K562 (cell line): ENCODE results near the gene FGG. TPM values are rescaled to one million over a fixed set of nuclear protein-coding genes. Genes with fewer than 3 reads are reported as not detected.

Experiments
- ATAC-seq: fragments of 200-7000 bp; cut with Tn5 transposase; 3 replicates; pipeline ENCODE4 v1.9.1; 2020; ENCODE audit warnings: moderate library complexity
- BruUV-seq: library from RNA; stranded (reverse); fragments of 400-500 nt; replicated peaks from 2 replicates; lab custom pipeline; 2021; lab: Mats Ljungman, UMichigan
- CTCF ChIA-PET: fragments of 300-600 bp; formaldehyde crosslinking; extraction: SDS; loops from one replicate; lab custom pipeline; 2021; ENCODE audit warnings: low intra/inter-chr PET ratio; lab: Yijun Ruan, JAX
- POLR2A ChIA-PET: fragments of 300-600, 350-650 bp; sonication (Branson Sonifier 250); formaldehyde crosslinking; extraction: SDS; loops from one replicate; lab custom pipeline; 2021; ENCODE audit warnings: antibody characterized with exemption, inconsistent platforms; lab: Yijun Ruan, JAX
- DNase-seq, 4 experiments: peaks; one replicate each; pipeline versions ENCODE4 v3.0.0 to v3.0.0-alpha.2; 2011 to 2018; ENCODE audit warnings: low spot score in 3 of 4, mixed read lengths in 3 of 4; ENCODE audit errors: extremely low read depth in 1 of 4
- FAIRE-seq: peaks from 2 replicates; lab custom pipeline; 2011; peaks lifted over from hg19 to GRCh38; lab: Jason Lieb, UNC
- H2AFZ ChIP-seq: 2 replicates; pipeline ENCODE4 v1.6.0; 2011; ENCODE audit warnings: low read depth, low read length, control low read depth, inconsistent platforms
- H3K27ac ChIP-seq: fragments of 200-600 bp; 3 replicates; pipeline ENCODE4 v1.8.0; 2011; ENCODE audit warnings: low read depth, mild to moderate bottlenecking, control low read depth, inconsistent platforms, low read length, moderate library complexity, mixed read lengths; ENCODE audit errors: extremely low read depth
- H3K27me3 ChIP-seq, 2 experiments: fragments of 300-600 bp in 1 of 2; 2 replicates in 1 of 2; 3 replicates in 1 of 2; pipeline versions ENCODE4 v1.6.0 to v1.8.0; 2011; ENCODE audit warnings: inconsistent platforms in 2 of 2, low read length in 2 of 2, mild to moderate bottlenecking in 1 of 2, mixed read lengths in 1 of 2, moderate library complexity in 1 of 2; ENCODE audit not compliant: control insufficient read depth in 2 of 2, insufficient read depth in 2 of 2
- H3K36me3 ChIP-seq: fragments of 300-600 bp; 3 replicates; pipeline ENCODE4 v1.8.0; 2011; ENCODE audit warnings: mild to moderate bottlenecking, low read length, inconsistent platforms; ENCODE audit not compliant: control insufficient read depth, insufficient read depth
- H3K4me1 ChIP-seq, 2 experiments: fragments of 200-600 bp in 1 of 2; replicated peaks in 1 of 2; 2 replicates in 1 of 2; 3 replicates in 1 of 2; pipeline versions ENCODE4 v1.5.1 to v1.8.0; 2011; ENCODE audit warnings: inconsistent platforms in 2 of 2, low read length in 2 of 2, mild to moderate bottlenecking in 1 of 2, mixed read lengths in 1 of 2, moderate library complexity in 1 of 2; ENCODE audit not compliant: control insufficient read depth in 2 of 2, insufficient read depth in 2 of 2
- H3K4me2 ChIP-seq: 2 replicates; pipeline ENCODE4 v1.6.1; 2011; ENCODE audit warnings: low read length, control low read depth, inconsistent platforms, mixed read lengths; ENCODE audit not compliant: insufficient read depth
- H3K4me3 ChIP-seq: fragments of 200-600 bp; sonication (generic), shearing (Covaris generic); 2 replicates; pipeline ENCODE4 v1.5.1; 2016; ENCODE audit warnings: control low read depth, inconsistent platforms
- H3K79me2 ChIP-seq: fragments of 200-600 bp; 3 replicates; pipeline ENCODE4 v1.8.0; 2011; ENCODE audit warnings: low read length, inconsistent platforms; ENCODE audit not compliant: control insufficient read depth, insufficient read depth
- H3K9ac ChIP-seq, 2 experiments: 2 replicates each; pipeline versions ENCODE4 v1.6.0 to v1.6.1; 2011; ENCODE audit warnings: low read depth in 2 of 2, low read length in 2 of 2, control low read depth in 1 of 2, inconsistent platforms in 1 of 2, mild to moderate bottlenecking in 1 of 2, mixed read lengths in 1 of 2; ENCODE audit not compliant: insufficient read depth in 1 of 2
- H3K9me1 ChIP-seq: one replicate; pipeline ENCODE4 v1.6.0; 2011; ENCODE audit warnings: inconsistent platforms, mild to moderate bottlenecking, low read length, moderate library complexity; ENCODE audit not compliant: control insufficient read depth, insufficient read depth
- H3K9me3 ChIP-seq: replicated peaks from 2 replicates; pipeline ENCODE4 v1.5.1; 2011; ENCODE audit warnings: low read depth, low read length, inconsistent platforms; ENCODE audit not compliant: control insufficient read depth, insufficient read depth
- H4K20me1 ChIP-seq: replicated peaks from 2 replicates; pipeline ENCODE4 v1.6.1; 2011; ENCODE audit warnings: low read length, inconsistent platforms, mixed read lengths; ENCODE audit not compliant: control insufficient read depth, insufficient read depth
- ESRRB ChIP-seq: fragments of 250-450 bp; sonication (Bioruptor Pico); IDR thresholded peaks from 2 replicates; pipeline ENCODE4 v1.5.0; 2020; ENCODE audit warnings: mild to moderate bottlenecking, moderate library complexity, borderline replicate concordance
- NFIC ChIP-seq: fragments of 450-650 bp; IDR thresholded peaks from 2 replicates; pipeline ENCODE4 v1.6.1; 2017; ENCODE audit warnings: mild to moderate bottlenecking, inconsistent platforms
- TEAD4 ChIP-seq, 2 experiments: sonication (generic) in 1 of 2; formaldehyde crosslinking in 1 of 2; IDR thresholded peaks; 2 replicates each; pipeline versions ENCODE4 v1.6.1 to v1.8.0; 2012 to 2022; ENCODE audit warnings: borderline replicate concordance in 1 of 2, inconsistent platforms in 1 of 2, low read length in 1 of 2, mild to moderate bottlenecking in 1 of 2, missing genetic modification reagents in 1 of 2
- ZNF165 ChIP-seq: fragments of 250-450 bp; sonication (Bioruptor Pico); IDR thresholded peaks from 2 replicates; pipeline ENCODE4 v1.4.0; 2020; ENCODE audit warnings: borderline replicate concordance
- ZNF347 ChIP-seq: fragments of 450-650 bp; formaldehyde crosslinking; IDR thresholded peaks from 2 replicates; pipeline ENCODE4 v1.4.0; 2020; ENCODE audit warnings: low read depth, mild to moderate bottlenecking, moderate library complexity
- ZNF717 ChIP-seq: fragments of 250-450 bp; sonication (Bioruptor Pico); IDR thresholded peaks from 2 replicates; pipeline ENCODE4 v1.5.0; 2021
- WGBS: fragments of 100-300 bp; shearing (Covaris generic); methylation state at CpG from one replicate; pipeline ENCODE4 v1.1.6; 2016; ENCODE audit warnings: low coverage, mixed read lengths; ENCODE audit not compliant: insufficient coverage; ENCODE audit errors: missing lambda C conversion rate; 5-methylcytosine and 5-hydroxymethylcytosine counted together
- in situ Hi-C: fragments of 300-500 bp; cut with MboI; formaldehyde crosslinking; loops from 4 replicates; pipeline ENCODE4 v1.15.0; 2018; ENCODE audit warnings: inconsistent platforms, mixed read lengths
- intact Hi-C: fragments of 100-400 bp; cut with micrococcal nuclease; formaldehyde crosslinking; loops from 2 replicates; pipeline ENCODE4 v1.14.2; 2022
- polyA plus RNA-seq, 8 experiments: library from polyadenylated mRNA; depleted of rRNA in 4 of 8; stranded (reverse) in 5 of 8; unstranded in 3 of 8; fragments of >200 nt; fragmentation: Nextera tagmentation in 2 of 8; fragmentation: Illumina TruSeq in 1 of 8; extraction: Ambion mirVana in 2 of 8; extraction: Trizol in 1 of 8; gene quantifications; 2 replicates each; pipeline versions ENCODE4 v1.2.1 to v1.2.3, GENCODE V29; 2011 to 2014; ENCODE audit warnings: inconsistent platforms in 1 of 8, missing spikeins in 1 of 8
- total RNA-seq, 7 experiments: library from RNA; depleted of rRNA in 6 of 7; stranded (reverse); fragments of >200 nt in 6 of 7; fragmentation: Illumina TruSeq in 2 of 7; extraction: Trizol in 2 of 7; gene quantifications; 2 replicates each; pipeline versions ENCODE4 v1.2.1 to v1.2.3, GENCODE V29; 2011 to 2021; ENCODE audit warnings: low replicate concordance in 1 of 7

The FGG gene
- total and polyA plus RNA-seq, 9 of the 15 experiments (the other 6 are each of a cell fraction or from before 2014, with no cell fraction given) = 0.08 to 2.2 (median 0.33) TPM; not detected in 2

GRCh38 chr4:154616287-154616686, 3.8 kb upstream of the FGG start:
- no peak for ATAC-seq
- WGBS = 0% methylated on average over 4 of the region's 4 CpGs

GRCh38 chr4:154615211-154615610, 2.8 kb upstream of the FGG start:
- Histone ChIP-seq H3K27ac (no peak overlapping the region), H3K4me1 (no peaks in the 10 kb centered on the region), H2AFZ (no peak overlapping the region), H3K9ac (no peak overlapping the region), H3K4me2 (no peak overlapping the region), H3K9me3 (no peaks in the 10 kb centered on the region), H3K9me1 (no peaks in the 10 kb centered on the region), H3K27me3 (0 out of 5 replicates have a peak, but pooled peaks cover 0 to 2% of the 10 kb centered on the region in 2 experiments), H3K79me2 (no peaks in the 10 kb centered on the region), H3K36me3 (no peaks in the 10 kb centered on the region), H4K20me1 (no peaks in the 10 kb centered on the region), H3K4me3 (no peak overlapping the region)
- TF ChIP-seq ZNF165 (CRISPR knock-in tag) (no peak), ESRRB (CRISPR knock-in tag) (no peak)
- intact Hi-C loops (loop anchor here (10.0 kb wide), 1 partner anchor 840 kb away; no protein-coding TSS in a partner anchor), in situ Hi-C loops (loop anchor here (5.0 kb wide), 1 partner anchor 63 kb away; the partner anchor contains the start of gene PLRG1)
- FAIRE-seq (no peak), DNase-seq (no peak), ATAC-seq (no peak)
- no TSS peak for BruUV-seq
- POLR2A ChIA-PET = no interaction called here
- WGBS = 0% methylated on average over 1 of the region's 1 CpG
- CTCF ChIA-PET = no interaction called here

More at GRCh38 chr4:154616287-154616686, 3.8 kb upstream of the FGG start:
- intact Hi-C loops = loop anchor here (10.0 kb wide), 1 partner anchor 841 kb away; no protein-coding TSS in a partner anchor
- TF ChIP-seq ZNF347 (CRISPR knock-in tag) (no peak), ZNF717 (CRISPR knock-in tag) (no peak), NFIC (peak; percentile 43; the same call in 1 of the 2 replicates), TEAD4 (IDR thresholded peaks at IDR 0.05; ENCODE audit: low read length) (no peak), TEAD4 (CRISPR knock-in tag; IDR thresholded peaks at IDR 0.05; ENCODE audit: borderline replicate concordance) (no peak)
- no peaks in the 10 kb centered on the region for H3K9me1 ChIP-seq
- H3K4me1 ChIP-seq = no peaks in the 10 kb centered on the region
- CTCF ChIA-PET = no interaction called here
- FAIRE-seq = no peak
- in situ Hi-C loops = loop anchor here (5.0 kb wide), 1 partner anchor 64 kb away; the partner anchor contains the start of gene PLRG1
- H2AFZ ChIP-seq = no peak overlapping the region
- H3K79me2 ChIP-seq = no peaks in the 10 kb centered on the region
- H3K27me3 ChIP-seq = 0 out of 5 replicates have a peak, but pooled peaks cover 0 to 4% of the 10 kb centered on the region in 2 experiments
- no peak overlapping the region for H3K9ac ChIP-seq
- POLR2A ChIA-PET = no interaction called here
- H3K4me2 ChIP-seq = no peak overlapping the region
- no peaks in the 10 kb centered on the region for H3K36me3 ChIP-seq
- no peak overlapping the region for H3K4me3 ChIP-seq
- H3K9me3 ChIP-seq = no peaks in the 10 kb centered on the region
- no TSS peak for BruUV-seq
- H4K20me1 ChIP-seq = no peaks in the 10 kb centered on the region
- DNase-seq = no peak
- H3K27ac ChIP-seq = no peak overlapping the region
